Neuronal stem cell (in vitro differentiated cells): ENCODE measurements around the gene TIAM2.

Experiments
- DNase-seq: peaks from one replicate; pipeline ENCODE4 v3.0.0-alpha.2; 2013; ENCODE audit warnings: low spot score
- H2AFZ ChIP-seq: one replicate; pipeline ENCODE4 v1.6.1; 2013; ENCODE audit warnings: mild to moderate bottlenecking, low read length, inconsistent platforms
- H2AK5ac ChIP-seq: 2 replicates; pipeline ENCODE4 v1.6.1; 2013; ENCODE audit warnings: low read depth, mild to moderate bottlenecking, inconsistent platforms, low read length, moderate library complexity, mixed read lengths
- H2BK120ac ChIP-seq: 2 replicates; pipeline ENCODE4 v1.6.1; 2013; ENCODE audit warnings: low read depth, mild to moderate bottlenecking, inconsistent platforms, low read length, moderate library complexity, mixed read lengths
- H2BK12ac ChIP-seq: one replicate; pipeline ENCODE4 v1.6.1; 2013; ENCODE audit warnings: low read length, inconsistent platforms
- H2BK15ac ChIP-seq: 2 replicates; pipeline ENCODE4 v1.6.1; 2013; ENCODE audit warnings: mild to moderate bottlenecking, low read length, inconsistent platforms, mixed read lengths
- H2BK5ac ChIP-seq: one replicate; pipeline ENCODE4 v1.6.1; 2013; ENCODE audit warnings: inconsistent platforms, mild to moderate bottlenecking, low read length, moderate library complexity
- H3K14ac ChIP-seq: one replicate; pipeline ENCODE4 v1.6.1; 2013; ENCODE audit warnings: low read length, inconsistent platforms
- H3K18ac ChIP-seq: 2 replicates; pipeline ENCODE4 v1.6.1; 2013; ENCODE audit warnings: low read length, inconsistent platforms
- H3K23ac ChIP-seq: 2 replicates; pipeline ENCODE4 v1.6.1; 2013; ENCODE audit warnings: low read depth, mild to moderate bottlenecking, mixed read lengths, low read length, inconsistent platforms; ENCODE audit not compliant: poor library complexity
- H3K27ac ChIP-seq: replicated peaks from 3 replicates; pipeline ENCODE4 v1.5.1; 2013; ENCODE audit warnings: low read length, inconsistent platforms
- H3K27me3 ChIP-seq, 3 experiments: 2 replicates each; pipeline ENCODE4 v1.6.1; 2013; ENCODE audit warnings: low read length in 3 of 3, mild to moderate bottlenecking in 2 of 3, inconsistent platforms in 1 of 3, low read depth in 1 of 3, mixed read lengths in 1 of 3, moderate library complexity in 1 of 3; ENCODE audit not compliant: control insufficient read depth in 3 of 3, insufficient read depth in 3 of 3
- H3K36me3 ChIP-seq, 2 donors: replicated peaks in 1 of 2; 2 replicates each; pipeline ENCODE4 v1.6.1; 2013; ENCODE audit warnings: low read length in 2 of 2; ENCODE audit not compliant: control insufficient read depth in 2 of 2, insufficient read depth in 2 of 2
- H3K4ac ChIP-seq: 2 replicates; pipeline ENCODE4 v1.6.1; 2013; ENCODE audit warnings: inconsistent platforms, mild to moderate bottlenecking, low read length, moderate library complexity
- H3K4me1 ChIP-seq, 2 donors: 1 replicate in 1 of 2; 2 replicates in 1 of 2; pipeline ENCODE4 v1.6.1; 2013; ENCODE audit warnings: low read length in 2 of 2, low read depth in 1 of 2; ENCODE audit not compliant: control insufficient read depth in 2 of 2, insufficient read depth in 1 of 2
- H3K4me2 ChIP-seq: one replicate; pipeline ENCODE4 v1.6.1; 2013; ENCODE audit warnings: mild to moderate bottlenecking, low read length, inconsistent platforms; ENCODE audit not compliant: insufficient read depth, poor library complexity, severe bottlenecking
- H3K4me3 ChIP-seq, 2 donors: 2 replicates each; pipeline ENCODE4 v1.5.1; 2013; ENCODE audit warnings: low read length in 2 of 2, mild to moderate bottlenecking in 2 of 2, inconsistent platforms in 1 of 2, moderate library complexity in 1 of 2
- H3K79me1 ChIP-seq: one replicate; pipeline ENCODE4 v1.6.1; 2013; ENCODE audit warnings: low read depth, mild to moderate bottlenecking, inconsistent platforms, low read length, moderate library complexity
- H3K9ac ChIP-seq: one replicate; pipeline ENCODE4 v1.6.1; 2013; ENCODE audit warnings: mild to moderate bottlenecking, low read depth, low read length, inconsistent platforms; ENCODE audit not compliant: poor library complexity
- H3K9me3 ChIP-seq, 2 donors: replicated peaks in 1 of 2; 2 replicates each; pipeline versions ENCODE3 to v1.6.1; 2013; ENCODE audit warnings: low read length in 2 of 2, mild to moderate bottlenecking in 2 of 2, inconsistent platforms in 1 of 2, low read depth in 1 of 2, mixed read lengths in 1 of 2, moderate library complexity in 1 of 2; ENCODE audit not compliant: control insufficient read depth in 2 of 2, insufficient read depth in 1 of 2
- H4K8ac ChIP-seq: one replicate; pipeline ENCODE4 v1.6.1; 2013; ENCODE audit warnings: low read depth, mild to moderate bottlenecking, inconsistent platforms, low read length, moderate library complexity
- H4K91ac ChIP-seq: one replicate; pipeline ENCODE4 v1.6.1; 2013; ENCODE audit warnings: low read length, low read depth, mild to moderate bottlenecking, inconsistent platforms; ENCODE audit not compliant: poor library complexity
- WGBS, 2 donors: extraction: QIAGEN DNeasy Blood & Tissue Kit; methylation state at CpG; one replicate each; pipeline ENCODE4 v1.1.7; 2013; ENCODE audit warnings: missing lambda C conversion rate in 2 of 2, mixed read lengths in 1 of 2; ENCODE audit not compliant: insufficient read length in 2 of 2, insufficient replicate concordance in 1 of 2; ENCODE audit errors: extremely low coverage in 2 of 2; 5-methylcytosine and 5-hydroxymethylcytosine counted together

The TIAM2 gene

DNA sequence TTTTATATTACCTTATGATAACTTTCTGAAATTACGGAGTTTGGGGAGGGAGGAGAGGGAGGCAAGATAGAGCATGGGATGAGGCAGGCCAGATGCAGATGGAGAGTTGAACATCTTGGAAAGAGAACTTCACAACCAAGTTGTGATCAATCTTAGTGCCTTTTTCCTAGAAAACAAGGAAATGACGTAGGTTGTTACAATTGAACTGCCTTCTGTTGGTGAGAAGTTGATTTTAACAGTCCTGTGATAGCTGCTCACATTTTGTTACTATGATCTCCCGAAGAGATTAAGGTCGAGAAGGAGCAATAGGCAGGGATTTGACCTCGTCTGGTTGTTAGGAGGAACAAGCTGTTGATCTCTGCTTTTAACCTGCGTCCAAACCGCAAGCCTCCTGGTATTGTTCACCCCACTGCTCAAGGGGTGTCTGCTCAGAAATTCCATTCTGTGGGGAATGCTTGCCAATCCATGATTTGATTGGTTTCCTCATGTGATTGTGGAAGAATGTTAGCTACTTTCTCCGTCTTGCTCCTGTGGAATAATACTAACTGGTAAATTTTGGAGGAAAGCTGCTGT lies 35.1 kb downstream of the TIAM2 start:
- H3K27ac ChIP-seq = no peak overlapping the region
- no peak overlapping the region for H2AFZ ChIP-seq
- peaks cover 0 to 2% of the 10 kb centered on the region in 2 donors for H3K36me3 ChIP-seq
- no peak overlapping the region for H4K91ac ChIP-seq
- H2BK15ac ChIP-seq = no peak overlapping the region
- no peak overlapping the region for H2AK5ac ChIP-seq
- no peaks in the 10 kb centered on the region for H3K79me1 ChIP-seq
- H3K4ac ChIP-seq = no peak overlapping the region
- no CpG with 5 or more reads among the region's 8 CpGs for WGBS, 2 donors
- no peak overlapping the region for H3K14ac ChIP-seq
- H3K4me1 ChIP-seq = peaks cover 0 to 4% of the 10 kb centered on the region in 2 donors
- H3K9ac ChIP-seq = no peak overlapping the region
- H3K27me3 ChIP-seq = no peaks in the 10 kb centered on the region
- H3K9me3 ChIP-seq = peaks cover 2 to 5% of the 10 kb centered on the region in 2 donors
- no peak overlapping the region for H2BK12ac ChIP-seq
- H2BK120ac ChIP-seq = no peak overlapping the region
- H2BK5ac ChIP-seq = no peak overlapping the region
- H3K4me3 ChIP-seq = no peak overlapping the region
- H3K23ac ChIP-seq = no peak overlapping the region
- H3K18ac ChIP-seq = no peak overlapping the region
- no peak overlapping the region for H4K8ac ChIP-seq
- no peak for DNase-seq
- H3K4me2 ChIP-seq = no peak overlapping the region

DNA sequence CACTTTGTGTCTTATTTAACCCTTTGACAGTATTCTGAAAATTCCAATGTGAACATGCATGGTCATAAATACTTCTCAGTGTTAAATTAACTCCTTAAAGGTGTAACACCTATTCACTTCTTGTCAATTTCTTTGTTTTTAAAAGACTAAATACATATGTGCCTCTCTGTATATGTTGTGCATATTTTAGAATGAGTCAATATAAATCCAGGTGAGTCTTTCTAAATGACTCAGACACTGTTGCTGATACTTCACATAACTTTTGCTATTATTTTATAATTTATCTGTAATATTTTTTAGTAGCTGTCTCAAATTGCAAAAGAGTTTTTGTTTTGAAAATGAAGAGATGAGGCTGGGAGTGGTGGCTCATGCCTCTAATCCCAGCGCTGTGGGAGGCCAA lies 36.0 kb downstream of the TIAM2 start:
- Histone ChIP-seq H2BK120ac (no peak overlapping the region), H3K9me3 (peaks cover 2 to 5% of the 10 kb centered on the region in 2 donors), H4K91ac (no peak overlapping the region), H3K14ac (no peak overlapping the region), H3K23ac (no peak overlapping the region), H2AK5ac (no peak overlapping the region), H2AFZ (no peak overlapping the region), H3K18ac (no peak overlapping the region), H2BK5ac (no peak overlapping the region), H3K27me3 (no peaks in the 10 kb centered on the region), H3K27ac (no peak overlapping the region), H4K8ac (no peak overlapping the region), H3K4me2 (no peak overlapping the region), H3K79me1 (no peaks in the 10 kb centered on the region), H3K36me3 (peaks cover 0 to 2% of the 10 kb centered on the region in 2 donors), H3K4me3 (no peak overlapping the region), H3K4me1 (peaks cover 0 to 2% of the 10 kb centered on the region in 2 donors), H3K4ac (no peak overlapping the region), H2BK12ac (no peak overlapping the region), H3K9ac (no peak overlapping the region), H2BK15ac (no peak overlapping the region)
- DNase-seq = no peak
- WGBS, 2 donors = no CpG with 5 or more reads among the region's 1 CpG

DNA sequence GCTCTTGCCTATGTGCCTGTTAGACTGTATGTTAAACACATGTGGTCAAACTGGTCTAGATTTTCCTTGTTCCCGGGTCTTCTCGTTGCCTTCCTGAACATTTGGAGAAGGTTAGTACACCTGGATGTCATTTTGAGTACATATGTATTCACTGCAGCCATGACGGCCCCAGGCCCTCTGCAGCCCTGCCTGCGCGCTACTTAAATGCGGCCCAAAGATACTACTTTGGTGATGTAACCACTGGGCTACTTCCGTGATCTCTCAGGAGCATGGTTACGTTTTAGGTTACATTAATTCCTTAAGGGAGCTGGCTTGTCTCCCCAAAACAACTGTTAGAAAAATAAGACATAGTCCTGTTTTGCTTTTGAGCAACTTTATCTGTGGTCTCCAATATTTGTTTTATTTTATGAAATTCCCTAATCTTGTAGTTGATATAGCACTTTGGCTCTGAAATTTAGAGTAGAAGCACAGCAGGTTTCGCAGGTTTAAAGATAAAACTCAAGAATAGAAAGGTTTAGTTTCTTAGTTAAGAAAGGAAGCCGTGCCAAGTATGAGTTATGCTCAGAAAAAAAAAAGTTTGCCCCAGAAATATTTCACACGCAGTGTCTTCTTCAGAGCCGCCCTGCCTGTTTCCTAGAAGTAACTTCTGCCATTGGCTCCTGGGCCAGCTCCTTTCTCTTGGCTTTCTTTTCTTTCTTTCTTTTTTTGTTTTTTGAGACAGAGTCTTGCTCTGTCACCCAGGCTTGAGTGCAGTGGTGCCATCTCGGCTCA lies 38.1 kb downstream of the TIAM2 start:
- Histone ChIP-seq H3K4me2 (no peak overlapping the region), H2AFZ (no peak overlapping the region), H3K14ac (no peak overlapping the region), H2AK5ac (no peak overlapping the region), H3K4ac (no peak overlapping the region), H4K91ac (no peak overlapping the region), H4K8ac (no peak overlapping the region), H3K36me3 (peaks cover 0 to 2% of the 10 kb centered on the region in 2 donors), H3K79me1 (no peaks in the 10 kb centered on the region), H3K9ac (no peak overlapping the region), H3K18ac (no peak overlapping the region), H2BK12ac (no peak overlapping the region), H3K4me1 (no peaks in the 10 kb centered on the region), H3K9me3 (peaks cover 2 to 8% of the 10 kb centered on the region in 2 donors), H2BK120ac (no peak overlapping the region), H2BK5ac (no peak overlapping the region), H3K23ac (no peak overlapping the region), H3K27ac (no peak overlapping the region), H3K27me3 (no peaks in the 10 kb centered on the region), H3K4me3 (no peak overlapping the region), H2BK15ac (no peak overlapping the region)
- whole genome bisulfite sequencing, 2 donors = no CpG with 5 or more reads among the region's 13 CpGs
- DNase-seq = no peak

GRCh38 chr6:155036907-155037306 lies 41.8 kb downstream of the TIAM2 start:
- WGBS, 2 donors = no CpG with 5 or more reads among the region's 8 CpGs
- H3K4ac ChIP-seq = no peak overlapping the region
- no peak for DNase-seq
- H4K91ac ChIP-seq = no peak overlapping the region
- H3K36me3 ChIP-seq = peaks cover 0 to 2% of the 10 kb centered on the region in 2 donors
- H3K27me3 ChIP-seq = no peaks in the 10 kb centered on the region
- no peak overlapping the region for H3K18ac ChIP-seq
- H3K27ac ChIP-seq = no peak overlapping the region
- no peak overlapping the region for H2AK5ac ChIP-seq
- H2BK15ac ChIP-seq = no peak overlapping the region
- no peak overlapping the region for H2BK120ac ChIP-seq
- no peak overlapping the region for H2BK5ac ChIP-seq
- no peaks in the 10 kb centered on the region for H3K79me1 ChIP-seq
- no peak overlapping the region for H3K9ac ChIP-seq
- no peak overlapping the region for H4K8ac ChIP-seq
- no peak overlapping the region for H3K14ac ChIP-seq
- H3K23ac ChIP-seq = no peak overlapping the region
- no peak overlapping the region for H3K4me2 ChIP-seq
- peaks cover 2 to 8% of the 10 kb centered on the region in 2 donors for H3K9me3 ChIP-seq
- H3K4me1 ChIP-seq = peaks cover 0 to 3% of the 10 kb centered on the region in 2 donors
- no peak overlapping the region for H3K4me3 ChIP-seq
- no peak overlapping the region for H2BK12ac ChIP-seq
- no peak overlapping the region for H2AFZ ChIP-seq
